ENCODE data around the gene RAP1GAP2.
"Not testable (repeated sequence)": the region's sequence is repeated elsewhere in the genome, so short reads cannot be mapped to it uniquely, and the experiment has no call there.

RAP1GAP2 gene

GRCh38 chr17:2814481-2815341, 18.5 kb downstream of the RAP1GAP2 start:
- DNase-seq (ENCODE audit: low spot score) = peak; percentile 93

GRCh38 chr17:2815781-2816185, 19.5 kb downstream of the RAP1GAP2 start:
- DNase-seq (ENCODE audit: low spot score) = no peak

GRCh38 chr17:2816688-2817087, 20.4 kb downstream of the RAP1GAP2 start:
- no peak for DNase-seq (ENCODE audit: low spot score)

GRCh38 chr17:2819294-2819693, 23.1 kb downstream of the RAP1GAP2 start:
- DNase-seq (ENCODE audit: low spot score) = not testable (repeated sequence)

GRCh38 chr17:2819921-2820501, 23.8 kb downstream of the RAP1GAP2 start:
- no peak for DNase-seq (ENCODE audit: low spot score)

- DNase-seq (ENCODE audit: low spot score) = no peak
Observed at GRCh38 chr17:2821868-2822267, 25.6 kb downstream of the RAP1GAP2 start.

- no peak for DNase-seq (ENCODE audit: low spot score)
Observed at GRCh38 chr17:2822358-2822757, 26.1 kb downstream of the RAP1GAP2 start.

- no peak for DNase-seq (ENCODE audit: low spot score)
Observed at GRCh38 chr17:2825253-2825970, 29.2 kb downstream of the RAP1GAP2 start.

GRCh38 chr17:2828397-2829038, 32.3 kb downstream of the RAP1GAP2 start:
- DNase-seq (ENCODE audit: low spot score) = peak; percentile 72

GRCh38 chr17:2830678-2831077, 34.4 kb downstream of the RAP1GAP2 start:
- no peak for DNase-seq (ENCODE audit: low spot score)

GRCh38 chr17:2835780-2836179, 39.5 kb downstream of the RAP1GAP2 start:
- DNase-seq (ENCODE audit: low spot score) = no peak

GRCh38 chr17:2837147-2837561, 40.9 kb downstream of the RAP1GAP2 start:
- peak; percentile 44 for DNase-seq (ENCODE audit: low spot score)

- no peak for DNase-seq (ENCODE audit: low spot score)
Observed at GRCh38 chr17:2841606-2842005, 45.4 kb downstream of the RAP1GAP2 start.

GRCh38 chr17:2842464-2842863, 46.2 kb downstream of the RAP1GAP2 start:
- DNase-seq (ENCODE audit: low spot score) = no peak

- DNase-seq (ENCODE audit: low spot score) = no peak
Observed at GRCh38 chr17:2844416-2844815, 48.2 kb downstream of the RAP1GAP2 start.

- no peak for DNase-seq (ENCODE audit: low spot score)
Observed at GRCh38 chr17:2847381-2848333, 51.4 kb downstream of the RAP1GAP2 start.

GRCh38 chr17:2849327-2849670, 53.1 kb downstream of the RAP1GAP2 start:
- DNase-seq (ENCODE audit: low spot score) = no peak

- DNase-seq (ENCODE audit: low spot score) = no peak
Observed at GRCh38 chr17:2850991-2851390, 54.8 kb downstream of the RAP1GAP2 start.

- DNase-seq (ENCODE audit: low spot score) = no peak
Observed at GRCh38 chr17:2851615-2852014, 55.4 kb downstream of the RAP1GAP2 start.

GRCh38 chr17:2852221-2852620, 56.0 kb downstream of the RAP1GAP2 start:
- no peak for DNase-seq (ENCODE audit: low spot score)

GRCh38 chr17:2852729-2853282, 56.6 kb downstream of the RAP1GAP2 start:
- no peak for DNase-seq (ENCODE audit: low spot score)

Data from CD4-positive, alpha-beta T cell treated with Interleukin-6 at 100 ng/mL for 8 hours (primary cell).